LNCaP clone FGC (cell line): ENCODE measurements around the gene TPRG1.
A peak's percentile ranks its signal among the peaks of the same experiment; 100 is the strongest.

Experiments
- DNase-seq: peaks from one replicate; pipeline ENCODE4 v3.0.0-alpha.2; 2011; ENCODE audit warnings: low read depth
- H3K4me3 ChIP-seq: 2 replicates; pipeline ENCODE4 v1.5.1; 2011; ENCODE audit warnings: mild to moderate bottlenecking, low read depth, low read length, control low read depth
- CTCF ChIP-seq: IDR thresholded peaks from 2 replicates; pipeline ENCODE4 v1.5.1; 2012; ENCODE audit warnings: mild to moderate bottlenecking; ENCODE audit not compliant: control insufficient read depth, insufficient read depth; ENCODE audit errors: extremely low read depth

TPRG1 gene

GRCh38 chr3:189260556-189261493 lies 89.1 kb downstream of the TPRG1 start:
- no peak for DNase-seq
- no peak for TF ChIP-seq CTCF
- H3K4me3 ChIP-seq = no peak overlapping the region

DNA sequence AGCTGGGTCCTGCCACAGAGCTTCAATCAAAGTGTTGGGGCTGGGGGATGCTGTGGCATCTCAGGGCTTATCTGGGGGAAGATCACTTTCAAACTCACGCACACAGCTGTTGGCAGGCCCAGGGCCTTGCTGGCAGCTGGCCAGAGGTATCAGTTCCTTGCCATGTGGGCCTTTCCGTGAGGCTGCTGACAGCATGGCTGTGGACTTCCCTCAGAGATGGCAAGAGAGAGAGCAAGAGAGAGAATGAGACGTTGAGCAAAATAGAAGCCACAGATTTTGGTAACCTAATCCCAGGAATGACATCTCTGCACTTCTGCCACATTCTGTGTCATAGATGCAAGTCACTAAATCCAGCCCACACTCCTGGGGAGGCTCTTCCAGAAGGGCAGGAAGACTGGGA lies 91.0 kb downstream of the TPRG1 start:
- TF ChIP-seq CTCF = no peak
- H3K4me3 ChIP-seq = no peak overlapping the region
- DNase-seq = no peak

- TF ChIP-seq CTCF = peak; percentile 69
- DNase-seq = peak; percentile 28
- no peak overlapping the region for H3K4me3 ChIP-seq
Measured at GRCh38 chr3:189267981-189268613, 96.3 kb downstream of the TPRG1 start.

DNA sequence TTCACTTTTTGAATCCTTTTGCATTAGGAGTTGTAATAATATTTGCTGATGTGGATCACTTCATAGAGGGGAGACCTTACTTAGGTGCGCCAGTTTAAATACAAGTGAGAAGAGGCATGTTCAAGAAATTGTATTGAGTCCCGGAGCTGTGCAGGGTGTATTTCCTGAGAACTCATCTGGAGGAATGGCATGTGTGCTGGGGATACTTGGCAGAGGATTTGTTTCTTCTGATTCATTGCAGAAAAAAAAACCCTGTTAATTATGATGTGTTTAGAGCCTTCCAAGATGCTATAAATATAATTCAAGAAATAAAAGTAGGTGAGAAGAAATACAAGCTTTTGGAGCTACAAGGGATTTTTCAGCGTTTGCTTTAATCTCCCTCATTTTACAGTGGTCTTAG lies 97.6 kb downstream of the TPRG1 start:
- TF ChIP-seq CTCF = no peak
- DNase-seq = no peak
- H3K4me3 ChIP-seq = no peak overlapping the region

DNA sequence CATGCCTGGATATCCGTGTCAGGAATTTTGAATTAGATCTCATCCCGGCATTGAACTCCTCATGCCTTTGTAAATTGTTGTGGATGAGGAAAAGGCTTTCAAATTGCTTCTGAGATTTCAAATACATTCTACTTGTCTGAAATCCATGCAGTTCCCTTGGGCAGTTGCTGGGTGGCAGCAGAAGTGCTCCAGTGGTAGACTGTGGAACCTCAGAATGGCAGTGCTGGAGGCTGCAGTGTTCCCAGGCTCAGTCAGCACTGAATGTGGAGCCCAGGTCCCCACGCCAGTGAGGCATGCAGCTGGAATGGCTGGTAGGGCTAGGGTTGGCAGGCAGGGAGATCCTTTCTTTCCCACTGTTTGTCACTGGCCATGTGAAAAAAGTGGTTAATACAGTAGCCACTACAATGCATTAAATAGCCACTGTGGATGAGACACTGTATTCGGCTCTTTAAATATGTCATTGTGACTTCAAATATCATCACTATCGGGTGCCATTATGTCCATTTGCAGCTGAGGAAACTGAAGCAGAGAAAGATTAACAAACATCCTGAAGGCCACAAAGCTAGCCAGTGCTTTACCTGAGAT lies 98.6 kb downstream of the TPRG1 start:
- no peak overlapping the region for H3K4me3 ChIP-seq
- peak; percentile 58 for DNase-seq
- TF ChIP-seq CTCF = peak; percentile 92

GRCh38 chr3:189272500-189273119 lies 100.8 kb downstream of the TPRG1 start:
- peak; percentile 48 for TF ChIP-seq CTCF
- DNase-seq = no peak
- no peak overlapping the region for H3K4me3 ChIP-seq
